ENCODE measurements around the gene OGDH.

- TF ChIP-seq CTCF (IDR thresholded peaks at IDR 0.05) (no peak), POLR2A (IDR thresholded peaks at IDR 0.05) (no peak)
These were observed 132.6 kb downstream of the OGDH start for GRCh38 chr7:44738876-44739665.

All from breast epithelium (tissue), 3 donors.